HepG2 (cell line): ENCODE data around the gene CXCL8. TPM values are rescaled to one million over a fixed set of nuclear protein-coding genes. Genes with fewer than 3 reads are reported as not detected.

Source experiments
- ATAC-seq: fragments of 200-7000 bp; cut with Tn5 transposase; 3 replicates; pipeline ENCODE4 v1.9.1; 2020; ENCODE audit warnings: mild to moderate bottlenecking, moderate library complexity
- BruUV-seq: library from RNA; stranded (reverse); fragments of 400-500 nt; replicated peaks from 2 replicates; lab custom pipeline; 2021; lab: Mats Ljungman, UMichigan
- CTCF ChIA-PET: fragments of 300-600 bp; formaldehyde crosslinking; extraction: SDS; loops from one replicate; lab custom pipeline; 2021; ENCODE audit warnings: low total read pairs, inconsistent platforms, low intra/inter-chr PET ratio; lab: Yijun Ruan, JAX
- POLR2A ChIA-PET: fragments of 350-600 bp; sonication (Branson Sonifier 250); formaldehyde crosslinking; loops from one replicate; lab custom pipeline; 2020; ENCODE audit warnings: antibody characterized with exemption, inconsistent platforms; lab: Yijun Ruan, JAX
- DNase-seq: peaks from one replicate; pipeline ENCODE4 v3.0.0-alpha.2; 2015; ENCODE audit warnings: low spot score
- FAIRE-seq: peaks from 3 replicates; lab custom pipeline; 2011; peaks lifted over from hg19 to GRCh38; lab: Jason Lieb, UNC
- H2AFZ ChIP-seq: one replicate; pipeline ENCODE4 v1.6.1; 2011; ENCODE audit warnings: low read length, inconsistent platforms
- H3K27ac ChIP-seq: fragments of 300-600 bp; 3 replicates; pipeline ENCODE4 v1.8.0; 2011; ENCODE audit warnings: mixed run types, mild to moderate bottlenecking, mixed read lengths, low read length, inconsistent platforms; ENCODE audit not compliant: insufficient read depth; ENCODE audit errors: extremely low read length
- H3K27me3 ChIP-seq, 2 experiments: fragments of 200-600 bp in 1 of 2; 2 replicates in 1 of 2; 3 replicates in 1 of 2; pipeline versions ENCODE4 v1.6.0 to v1.8.0; 2011; ENCODE audit warnings: low read length in 2 of 2, mild to moderate bottlenecking in 2 of 2, moderate library complexity in 2 of 2, inconsistent platforms in 1 of 2; ENCODE audit not compliant: insufficient read depth in 2 of 2, control insufficient read depth in 1 of 2
- H3K36me3 ChIP-seq, 2 experiments: fragments of 200-600 bp in 1 of 2; replicated peaks in 1 of 2; 2 replicates in 1 of 2; 3 replicates in 1 of 2; pipeline versions ENCODE4 v1.5.1 to v1.8.0; 2011; ENCODE audit warnings: low read length in 2 of 2, inconsistent platforms in 1 of 2; ENCODE audit not compliant: insufficient read depth in 2 of 2, control insufficient read depth in 1 of 2
- H3K4me1 ChIP-seq: 2 replicates; pipeline ENCODE4 v1.5.1; 2012; ENCODE audit warnings: low read length, inconsistent platforms; ENCODE audit not compliant: insufficient read depth
- H3K4me2 ChIP-seq: 2 replicates; pipeline ENCODE4 v1.6.0; 2011; ENCODE audit warnings: low read depth, low read length, inconsistent platforms
- H3K4me3 ChIP-seq, 3 experiments: fragments of 200-600 bp in 1 of 3; sonication (generic), shearing (Covaris generic) in 1 of 3; replicated peaks in 1 of 3; 2 replicates each; pipeline ENCODE4 v1.5.1; 2011 to 2016; ENCODE audit warnings: low read length in 3 of 3, inconsistent platforms in 2 of 3, low read depth in 2 of 3, mild to moderate bottlenecking in 2 of 3, control low read depth in 1 of 3, mixed read lengths in 1 of 3; ENCODE audit not compliant: insufficient read depth in 1 of 3
- H3K79me2 ChIP-seq: one replicate; pipeline ENCODE4 v1.6.1; 2011; ENCODE audit warnings: low read length, inconsistent platforms; ENCODE audit not compliant: insufficient read depth
- H3K9ac ChIP-seq: 2 replicates; pipeline ENCODE4 v1.6.0; 2011; ENCODE audit warnings: mild to moderate bottlenecking, low read depth, low read length, inconsistent platforms; ENCODE audit not compliant: insufficient read depth
- H3K9me3 ChIP-seq: 2 replicates; pipeline ENCODE4 v1.5.1; 2012; ENCODE audit warnings: mild to moderate bottlenecking, low read length
- H4K20me1 ChIP-seq: 2 replicates; pipeline ENCODE4 v1.6.0; 2011; ENCODE audit warnings: inconsistent platforms, mild to moderate bottlenecking, low read length, moderate library complexity; ENCODE audit not compliant: insufficient read depth
- ATF3 ChIP-seq: sonication (generic); formaldehyde crosslinking; IDR thresholded peaks from 2 replicates; pipeline ENCODE4 v1.4.0; 2020; ENCODE audit warnings: missing genetic modification reagents
- MAFF ChIP-seq: IDR thresholded peaks from 2 replicates; pipeline ENCODE4 v1.6.1; 2011; ENCODE audit warnings: low read depth, low read length, improper control_type of control experiment
- MEF2D ChIP-seq: sonication (generic); formaldehyde crosslinking; IDR thresholded peaks from 2 replicates; pipeline ENCODE4 v1.5.1; 2020; ENCODE audit warnings: mild to moderate bottlenecking, missing genetic modification reagents
- SRSF9 ChIP-seq: fragments of 200-400 bp; formaldehyde crosslinking; IDR thresholded peaks from 2 replicates; pipeline ENCODE4 v1.6.1; 2018; ENCODE audit warnings: borderline replicate concordance, mild to moderate bottlenecking, low read depth, low read length; ENCODE audit not compliant: insufficient read depth, poor library complexity, severe bottlenecking
- ZFP62 ChIP-seq: sonication (generic); formaldehyde crosslinking; IDR thresholded peaks from 2 replicates; pipeline ENCODE4 v1.4.0; 2020; ENCODE audit warnings: missing genetic modification reagents
- ZNF274 ChIP-seq: sonication (generic); formaldehyde crosslinking; IDR thresholded peaks from 2 replicates; pipeline ENCODE4 v1.5.1; 2020; ENCODE audit warnings: mild to moderate bottlenecking, missing genetic modification reagents
- ZNF354B ChIP-seq: sonication (generic); formaldehyde crosslinking; IDR thresholded peaks from 2 replicates; pipeline ENCODE4 v1.8.0; 2022; ENCODE audit warnings: mild to moderate bottlenecking, missing genetic modification reagents
- ZNF574 ChIP-seq: sonication (generic); formaldehyde crosslinking; IDR thresholded peaks from 2 replicates; pipeline ENCODE4 v1.4.0; 2020; ENCODE audit warnings: missing genetic modification reagents
- ZNF652 ChIP-seq: IDR thresholded peaks from 2 replicates; pipeline ENCODE4 v1.6.1; 2016; ENCODE audit warnings: low read depth, borderline replicate concordance
- ZNF83 ChIP-seq: sonication (generic); formaldehyde crosslinking; IDR thresholded peaks from 2 replicates; pipeline ENCODE4 v1.4.0; 2020; ENCODE audit warnings: missing genetic modification reagents, mild to moderate bottlenecking, borderline replicate concordance
- ZNF839 ChIP-seq: sonication (generic); formaldehyde crosslinking; IDR thresholded peaks from 2 replicates; pipeline ENCODE4 v1.4.0; 2020; ENCODE audit warnings: missing genetic modification reagents, mild to moderate bottlenecking, borderline replicate concordance
- WGBS: methylation state at CpG from one replicate; pipeline ENCODE4 v1.1.6; 2017; ENCODE audit warnings: low lambda C conversion rate; 5-methylcytosine and 5-hydroxymethylcytosine counted together
- in situ Hi-C: cut with HindIII; loops from 2 replicates; pipeline ENCODE4 v1.10.0; 2017; ENCODE audit warnings: low pct_unique_long_range_greater_than_20kb; ENCODE audit not compliant: extremely low pct_ligation_motif_present
- intact Hi-C: fragments of 100-400 bp; cut with micrococcal nuclease; formaldehyde crosslinking; loops from one replicate; pipeline ENCODE4 v1.10.0; 2022; ENCODE audit not compliant: unreplicated experiment
- polyA plus RNA-seq, 8 experiments: library from polyadenylated mRNA; depleted of rRNA in 3 of 8; stranded (reverse) in 7 of 8; unstranded in 1 of 8; fragments of >200 nt; fragmentation: Illumina TruSeq in 4 of 8; extraction: Trizol in 4 of 8; gene quantifications; 2 replicates each; pipeline versions ENCODE4 v1.2.1 to v1.2.3, GENCODE V29; 2011 to 2016; ENCODE audit warnings: low read depth in 4 of 8, missing spikeins in 1 of 8, mixed read lengths in 1 of 8; ENCODE audit not compliant: insufficient read depth in 1 of 8
- total RNA-seq, 5 experiments: library from RNA; depleted of rRNA; stranded (reverse); fragments of >200 nt; fragmentation: Illumina TruSeq; extraction: Trizol; gene quantifications; 2 replicates each; pipeline ENCODE4 v1.2.3, GENCODE V29; 2016; ENCODE audit warnings: low read depth in 1 of 5
- TF ChIP-seq, protein P1 (sequence below): sonication (generic); formaldehyde crosslinking; IDR thresholded peaks from 2 replicates; pipeline ENCODE4 v1.4.0; 2020; ENCODE audit warnings: missing genetic modification reagents, mild to moderate bottlenecking, borderline replicate concordance
- TF ChIP-seq, protein P2 (sequence below): sonication (generic); formaldehyde crosslinking; IDR thresholded peaks from 2 replicates; pipeline ENCODE4 v1.4.0; 2020; ENCODE audit warnings: missing genetic modification reagents
- TF ChIP-seq, protein P3 (sequence below): sonication (generic); formaldehyde crosslinking; IDR thresholded peaks from 2 replicates; pipeline ENCODE4 v1.8.1; 2022; ENCODE audit warnings: mild to moderate bottlenecking, missing genetic modification reagents

The CXCL8 gene
- total and polyA plus RNA-seq, 2 of the 13 experiments (the other 11 are each of a cell fraction or from before 2014, with no cell fraction given), result 1.8 to 7.8 TPM

DNA sequence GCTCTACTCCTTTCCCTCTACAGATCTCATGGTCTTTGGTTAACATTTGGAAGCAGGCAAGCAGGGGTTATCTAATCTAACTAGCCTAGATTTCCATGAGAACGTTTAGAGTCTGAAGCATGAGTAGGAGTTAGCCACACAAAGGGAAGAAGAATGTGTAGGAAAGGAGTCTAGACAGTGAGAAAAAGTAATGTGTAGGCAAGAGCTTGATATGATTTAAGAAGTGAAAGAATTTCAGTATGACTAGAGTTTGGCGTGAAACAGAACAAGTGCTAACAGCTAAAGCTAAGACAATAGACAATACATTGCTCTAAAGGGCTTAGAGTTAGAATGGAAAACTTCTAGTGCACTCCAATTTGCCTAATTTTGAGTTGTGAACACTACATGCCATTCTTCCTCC is 10.8 kb downstream of the CXCL8 start:
- no peak for TF ChIP-seq MAFF
- TF ChIP-seq ZFP62 (CRISPR knock-in tag), result no peak
- TF ChIP-seq, protein P1, sequence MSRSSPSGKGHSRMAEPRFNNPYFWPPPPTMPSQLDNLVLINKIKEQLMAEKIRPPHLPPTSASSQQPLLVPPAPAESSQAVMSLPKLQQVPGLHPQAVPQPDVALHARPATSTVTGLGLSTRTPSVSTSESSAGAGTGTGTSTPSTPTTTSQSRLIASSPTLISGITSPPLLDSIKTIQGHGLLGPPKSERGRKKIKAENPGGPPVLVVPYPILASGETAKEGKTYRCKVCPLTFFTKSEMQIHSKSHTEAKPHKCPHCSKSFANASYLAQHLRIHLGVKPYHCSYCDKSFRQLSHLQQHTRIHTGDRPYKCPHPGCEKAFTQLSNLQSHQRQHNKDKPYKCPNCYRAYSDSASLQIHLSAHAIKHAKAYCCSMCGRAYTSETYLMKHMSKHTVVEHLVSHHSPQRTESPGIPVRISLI (CRISPR knock-in tag), result no peak
- TF ChIP-seq ZNF652 (CRISPR knock-in tag), result no peak
- TF ChIP-seq ZNF839 (CRISPR knock-in tag), result no peak
- no peak for TF ChIP-seq ZNF574 (CRISPR knock-in tag)
- no peak for TF ChIP-seq ZNF83
- TF ChIP-seq MEF2D (CRISPR knock-in tag), result no peak
- TF ChIP-seq ZNF274 (CRISPR knock-in tag), result no peak
- TF ChIP-seq ZNF354B, result no peak
- no peak for TF ChIP-seq SRSF9
- TF ChIP-seq, protein P2, sequence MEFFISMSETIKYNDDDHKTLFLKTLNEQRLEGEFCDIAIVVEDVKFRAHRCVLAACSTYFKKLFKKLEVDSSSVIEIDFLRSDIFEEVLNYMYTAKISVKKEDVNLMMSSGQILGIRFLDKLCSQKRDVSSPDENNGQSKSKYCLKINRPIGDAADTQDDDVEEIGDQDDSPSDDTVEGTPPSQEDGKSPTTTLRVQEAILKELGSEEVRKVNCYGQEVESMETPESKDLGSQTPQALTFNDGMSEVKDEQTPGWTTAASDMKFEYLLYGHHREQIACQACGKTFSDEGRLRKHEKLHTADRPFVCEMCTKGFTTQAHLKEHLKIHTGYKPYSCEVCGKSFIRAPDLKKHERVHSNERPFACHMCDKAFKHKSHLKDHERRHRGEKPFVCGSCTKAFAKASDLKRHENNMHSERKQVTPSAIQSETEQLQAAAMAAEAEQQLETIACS (CRISPR knock-in tag), result no peak
- TF ChIP-seq ATF3 (CRISPR knock-in tag), result no peak
- TF ChIP-seq, protein P3, sequence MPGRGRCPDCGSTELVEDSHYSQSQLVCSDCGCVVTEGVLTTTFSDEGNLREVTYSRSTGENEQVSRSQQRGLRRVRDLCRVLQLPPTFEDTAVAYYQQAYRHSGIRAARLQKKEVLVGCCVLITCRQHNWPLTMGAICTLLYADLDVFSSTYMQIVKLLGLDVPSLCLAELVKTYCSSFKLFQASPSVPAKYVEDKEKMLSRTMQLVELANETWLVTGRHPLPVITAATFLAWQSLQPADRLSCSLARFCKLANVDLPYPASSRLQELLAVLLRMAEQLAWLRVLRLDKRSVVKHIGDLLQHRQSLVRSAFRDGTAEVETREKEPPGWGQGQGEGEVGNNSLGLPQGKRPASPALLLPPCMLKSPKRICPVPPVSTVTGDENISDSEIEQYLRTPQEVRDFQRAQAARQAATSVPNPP, result no peak
- no peaks in the 10 kb centered on the region for H4K20me1 ChIP-seq
- H3K9ac ChIP-seq, result no peak overlapping the region
- no peaks in the 10 kb centered on the region for H3K36me3 ChIP-seq
- H2AFZ ChIP-seq, result no peak overlapping the region
- intact Hi-C loops, result no loop called here
- ATAC-seq (no peak), DNase-seq (no peak), FAIRE-seq (no peak)
- BruUV-seq, result no TSS peak
- CTCF ChIA-PET, result no interaction called here
- no peak overlapping the region for H3K27ac ChIP-seq
- POLR2A ChIA-PET, result no interaction called here
- no peak overlapping the region for H3K4me3 ChIP-seq
- in situ Hi-C loops, result no loop called here
- no peaks in the 10 kb centered on the region for H3K79me2 ChIP-seq
- H3K4me2 ChIP-seq, result no peak overlapping the region
- 2% methylated on average over 2 of the region's 2 CpGs for WGBS
- no peaks in the 10 kb centered on the region for H3K4me1 ChIP-seq
- no peaks in the 10 kb centered on the region for H3K9me3 ChIP-seq
- H3K27me3 ChIP-seq, result no peaks in the 10 kb centered on the region; a peak in 1 of 5 replicates
